ENCODE results near the gene XPO5. TPM values are rescaled to one million over a fixed set of nuclear protein-coding genes. Genes with fewer than 3 reads are reported as not detected.

XPO5 gene

GRCh38 chr6:43472515-43472914, 103.3 kb downstream of the XPO5 start:
- Histone ChIP-seq H3K4me2 (ENCODE audit: low read length, poor library complexity, severe bottlenecking) (no peak overlapping the region), H2BK120ac (ENCODE audit: low read depth, low read length) (no peak overlapping the region), H3K4ac (ENCODE audit: low read depth in 1 of 2, low read length in 2 of 2) (no peak overlapping the region), H2AK5ac (ENCODE audit: low read length, severe bottlenecking) (no peak overlapping the region), H3K23ac (ENCODE audit: low read length in 2 of 2) (no peak overlapping the region), H3K14ac (ENCODE audit: low read length in 2 of 2) (no peak overlapping the region), H4K8ac (ENCODE audit: low read length) (no peak overlapping the region), H3K9me3 (ENCODE audit: control insufficient read depth, low read length) (no peaks in the 10 kb centered on the region), H3K4me1 (ENCODE audit: control insufficient read depth, insufficient read depth, low read depth, low read length) (no peaks in the 10 kb centered on the region), H3K36me3 (ENCODE audit: control insufficient read depth in 1 of 2, insufficient read depth in 2 of 2, low read depth in 1 of 2, low read length in 2 of 2) (no peaks in the 10 kb centered on the region), H3K18ac (ENCODE audit: low read depth in 1 of 2, low read length in 2 of 2) (no peak overlapping the region), H4K91ac (ENCODE audit: low read length) (no peak overlapping the region), H3K9ac (ENCODE audit: low read length) (no peak overlapping the region), H2BK15ac (ENCODE audit: low read depth, poor library complexity, severe bottlenecking) (no peak overlapping the region), H3K27ac (ENCODE audit: low read length, poor library complexity, severe bottlenecking) (no peak overlapping the region), H2BK5ac (ENCODE audit: low read depth, low read length, poor library complexity, severe bottlenecking) (no peak overlapping the region), H2AFZ (ENCODE audit: low read depth, low read length) (no peak overlapping the region), H3K79me1 (replicated peaks; ENCODE audit: low read length, poor library complexity, severe bottlenecking) (peaks cover under 1% of the 10 kb centered on the region), H3K27me3 (ENCODE audit: control insufficient read depth in 1 of 2, insufficient read depth in 1 of 2, low read length in 2 of 2) (peaks cover 23 to 32% of the 10 kb centered on the region in 2 experiments), H3K4me3 (ENCODE audit: insufficient read depth in 1 of 2, low read depth in 1 of 2, low read length in 2 of 2) (no peak overlapping the region), H2BK12ac (ENCODE audit: low read length in 2 of 2) (no peak overlapping the region)
- WGBS = no CpG with 5 or more reads among the region's 4 CpGs
- DNase-seq = no peak

Small RNA genes within 50 kb of the gene (small RNA-seq; reads per million reads assigned to genes)
- not detected for gene RF00426 (ENCODE audit: low read depth)
- gene RNU6-1113P (ENCODE audit: low read depth) = not detected

Measured in mesenchymal stem cell (in vitro differentiated cells and primary cell).